HG02840 (cell line): ENCODE measurements around the gene RHOT2.
"Not testable (repeated sequence)": the region's sequence is repeated elsewhere in the genome, so short reads cannot be mapped to it uniquely, and the experiment has no call there.

Experiments used
- ATAC-seq: cut with Tn5 transposase; IDR thresholded peaks from one replicate; pipeline ENCODE4 v1.9.1; 2021; ENCODE audit warnings: mild to moderate bottlenecking, moderate library complexity, moderate number of reproducible peaks; ENCODE audit not compliant: unreplicated experiment, low FRiP score

Gene RHOT2

GRCh38 chr16:679814-680624 lies 12.1 kb downstream of the RHOT2 start, which contains the start of gene STUB1:
Gene STUB1, plus strand, starts transcription at chr16:680410. Its CDS starts 116 bp downstream, at chr16:680526.
- peak; percentile 31 for ATAC-seq

- no peak for ATAC-seq
These were observed 12.7 kb downstream of the RHOT2 start for GRCh38 chr16:680625-680945.

DNA sequence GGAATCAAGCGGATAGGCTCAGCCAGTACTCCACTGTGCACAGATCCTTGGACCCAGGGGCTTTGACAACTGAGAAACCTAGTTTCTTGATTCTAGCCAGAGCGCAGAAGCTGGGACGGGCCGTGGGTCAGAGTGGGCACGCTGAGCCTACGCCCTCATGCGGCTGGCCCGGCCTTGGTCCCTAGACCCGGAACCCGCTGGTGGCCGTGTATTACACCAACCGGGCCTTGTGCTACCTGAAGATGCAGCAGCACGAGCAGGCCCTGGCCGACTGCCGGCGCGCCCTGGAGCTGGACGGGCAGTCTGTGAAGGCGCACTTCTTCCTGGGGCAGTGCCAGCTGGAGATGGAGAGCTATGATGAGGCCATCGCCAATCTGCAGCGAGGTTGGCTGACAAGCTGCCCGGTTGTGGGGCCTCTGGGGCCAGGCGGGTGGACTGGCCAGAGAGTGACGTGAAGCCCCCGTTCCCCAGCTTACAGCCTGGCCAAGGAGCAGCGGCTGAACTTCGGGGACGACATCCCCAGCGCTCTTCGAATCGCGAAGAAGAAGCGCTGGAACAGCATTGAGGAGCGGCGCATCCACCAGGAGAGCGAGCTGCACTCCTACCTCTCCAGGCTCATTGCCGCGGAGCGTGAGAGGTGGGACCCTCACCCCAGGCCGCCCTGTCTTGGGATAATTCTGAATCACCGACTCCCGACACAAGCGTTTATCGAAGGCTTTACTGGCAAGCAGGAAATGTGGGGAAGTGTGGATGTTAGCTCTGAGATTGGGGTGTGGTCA lies 13.2 kb downstream of the RHOT2 start:
- no peak for ATAC-seq

DNA sequence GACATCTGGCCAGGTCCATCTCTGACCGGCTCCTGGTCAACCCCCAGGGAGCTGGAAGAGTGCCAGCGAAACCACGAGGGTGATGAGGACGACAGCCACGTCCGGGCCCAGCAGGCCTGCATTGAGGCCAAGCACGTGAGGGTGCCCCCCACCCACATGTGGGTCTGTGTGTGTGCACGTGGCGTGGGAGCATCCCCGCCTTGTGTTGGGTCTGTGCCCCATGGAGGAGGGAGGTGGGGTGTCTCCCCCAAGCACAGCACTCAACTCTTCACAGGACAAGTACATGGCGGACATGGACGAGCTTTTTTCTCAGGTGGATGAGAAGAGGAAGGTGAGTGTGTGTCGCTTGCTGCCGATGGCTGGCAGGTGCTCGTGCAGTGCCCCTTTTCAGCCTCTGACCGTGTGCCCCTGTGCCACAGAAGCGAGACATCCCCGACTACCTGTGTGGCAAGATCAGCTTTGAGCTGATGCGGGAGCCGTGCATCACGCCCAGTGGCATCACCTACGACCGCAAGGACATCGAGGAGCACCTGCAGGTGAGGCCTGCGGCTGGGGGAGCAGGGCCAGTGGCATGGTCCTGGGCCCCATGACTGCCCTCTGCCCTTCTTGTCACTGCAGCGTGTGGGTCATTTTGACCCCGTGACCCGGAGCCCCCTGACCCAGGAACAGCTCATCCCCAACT lies 14.0 kb downstream of the RHOT2 start:
- no peak for ATAC-seq

- no peak for ATAC-seq
These were observed 14.8 kb downstream of the RHOT2 start for GRCh38 chr16:682493-683395.

GRCh38 chr16:683396-684070 lies 15.6 kb downstream of the RHOT2 start:
- peak; percentile 6 for ATAC-seq

GRCh38 chr16:684071-684794 lies 16.3 kb downstream of the RHOT2 start, which contains the start of gene JMJD8:
Gene JMJD8, minus strand, starts transcription at chr16:684334. Its CDS starts 15 bp downstream, at chr16:684319.
- peak; percentile 49 for ATAC-seq

DNA sequence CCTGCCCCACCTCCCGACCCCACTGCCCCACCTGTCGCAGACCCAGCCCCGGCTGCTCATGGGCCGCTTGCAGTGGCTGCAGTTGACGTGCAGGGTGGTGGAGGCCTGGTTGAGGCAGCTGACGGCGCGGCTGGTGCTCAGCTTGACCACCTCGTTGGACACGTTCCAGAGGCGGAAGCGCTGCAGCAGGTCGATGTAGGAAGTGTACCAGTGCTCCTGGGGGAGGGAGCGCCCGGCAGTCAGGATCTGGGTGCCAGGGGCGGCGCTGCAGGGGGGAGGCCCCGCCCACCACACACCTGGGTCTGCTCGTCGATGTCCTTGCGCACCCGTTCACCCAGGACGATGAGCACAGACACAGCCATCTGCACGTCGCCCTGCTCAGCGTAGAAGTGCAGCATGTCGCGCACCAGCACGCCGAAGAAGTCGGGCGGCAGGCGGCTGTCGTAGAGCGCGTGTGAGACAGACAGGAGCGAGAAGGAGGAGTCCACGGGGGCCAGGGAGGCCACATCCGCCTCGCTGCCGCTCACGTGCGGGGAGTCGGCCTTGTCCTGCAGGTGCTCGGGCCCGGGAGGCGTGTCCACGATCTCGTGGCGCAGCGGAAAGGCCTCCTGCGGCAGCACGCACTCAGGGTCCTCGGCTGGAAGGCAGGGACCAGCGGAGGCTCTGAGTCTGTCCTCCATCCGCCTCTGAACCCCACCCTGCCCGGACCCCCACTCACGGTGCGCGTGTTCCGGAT lies 17.2 kb downstream of the RHOT2 start:
- no peak for ATAC-seq

GRCh38 chr16:685967-686366 lies 18.0 kb downstream of the RHOT2 start:
- no peak for ATAC-seq

DNA sequence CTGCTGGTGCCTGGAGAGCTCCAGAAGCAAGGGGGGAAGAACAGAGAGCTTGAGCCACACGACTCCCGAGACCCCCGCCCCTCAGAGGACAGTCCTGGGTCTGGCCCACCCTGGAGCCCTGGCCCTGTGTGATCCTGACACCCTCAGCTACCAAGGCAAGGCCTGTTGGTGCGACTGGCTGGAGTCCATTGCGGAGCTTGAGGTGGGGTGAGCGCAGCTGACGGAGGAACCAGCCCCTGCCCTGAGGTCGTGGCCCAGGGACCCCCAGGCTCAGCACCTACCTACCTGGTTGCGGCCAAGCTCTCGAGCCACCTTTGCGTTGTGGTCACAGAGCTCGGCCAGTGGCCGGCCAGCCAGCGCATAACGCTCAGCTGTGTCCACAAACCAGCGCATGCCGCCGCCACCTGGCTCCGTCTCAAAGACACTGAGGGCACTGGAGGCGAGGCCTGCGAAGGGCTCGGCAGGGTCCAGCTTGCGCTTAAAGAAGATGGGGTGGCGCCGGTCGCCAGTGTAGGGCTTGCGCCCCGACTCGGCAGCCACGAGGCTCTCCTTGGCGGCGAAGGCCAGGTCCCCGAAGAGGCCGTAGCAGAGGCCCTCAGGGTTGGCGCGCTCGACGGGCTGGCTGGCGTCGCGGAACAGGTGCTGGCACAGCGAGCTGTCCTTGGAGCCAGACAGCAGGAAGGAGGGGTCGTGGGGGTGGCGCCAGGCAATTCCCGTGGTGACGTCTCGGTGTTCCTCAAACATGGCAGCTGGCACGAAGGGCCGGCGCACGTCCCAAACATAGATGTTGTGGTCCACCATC lies 18.7 kb downstream of the RHOT2 start:
- ATAC-seq = no peak

GRCh38 chr16:687499-687898 lies 19.6 kb downstream of the RHOT2 start:
- no peak for ATAC-seq

- ATAC-seq = no peak
These were observed 21.4 kb downstream of the RHOT2 start for GRCh38 chr16:689175-689897.

- not testable (repeated sequence) for ATAC-seq
These were observed 23.3 kb downstream of the RHOT2 start for GRCh38 chr16:691242-691641.

GRCh38 chr16:692356-693108 lies 24.6 kb downstream of the RHOT2 start:
- ATAC-seq = no peak

DNA sequence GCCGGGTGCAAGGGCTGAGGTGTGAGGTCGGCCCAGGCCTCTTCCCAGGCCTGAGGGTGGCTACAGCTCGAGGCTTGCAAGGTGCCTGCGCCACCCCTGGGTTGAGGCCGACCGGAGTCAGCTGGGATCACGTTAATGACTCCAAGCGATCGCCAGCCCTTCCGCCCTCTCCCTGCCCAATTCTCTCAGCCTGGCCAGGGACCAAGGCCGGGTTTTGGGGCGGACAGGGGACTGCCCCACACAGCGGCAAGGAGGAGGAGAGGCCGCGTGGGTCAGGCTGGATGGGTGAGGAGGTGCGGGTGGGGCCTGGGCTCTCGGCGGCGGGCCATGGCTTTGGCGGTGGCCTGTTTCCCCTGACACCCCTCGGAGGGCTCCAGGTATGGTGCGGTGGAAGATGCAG lies 25.4 kb downstream of the RHOT2 start:
- no peak for ATAC-seq

DNA sequence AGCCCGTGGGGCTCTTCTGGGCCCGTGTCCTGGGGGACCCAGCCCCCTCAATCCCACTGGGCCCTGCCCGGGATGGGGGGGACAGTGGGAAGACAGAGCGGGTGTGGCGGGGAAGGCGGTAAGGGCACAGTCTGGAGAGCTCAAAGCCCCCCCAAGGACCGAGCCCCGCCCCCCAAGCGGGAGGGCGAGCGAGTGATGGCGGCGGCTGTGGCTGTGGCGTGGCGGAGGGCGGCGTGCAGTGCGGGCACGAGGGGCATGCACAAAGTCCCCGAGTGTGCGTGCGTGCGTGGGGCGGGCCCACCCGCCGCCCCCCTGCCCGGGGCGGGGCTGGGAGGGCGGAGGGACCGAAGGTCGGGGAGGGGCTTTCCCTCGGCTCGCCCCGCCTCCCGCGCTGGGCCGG lies 25.8 kb downstream of the RHOT2 start:
- no peak for ATAC-seq
